Measurements from ENCODE around the gene AHCYL2. TPM values are rescaled to one million over a fixed set of nuclear protein-coding genes. Genes with fewer than 3 reads are reported as not detected.
"Not testable (repeated sequence)": the region's sequence is repeated elsewhere in the genome, so short reads cannot be mapped to it uniquely, and the experiment has no call there.

AHCYL2 gene
- total RNA-seq, 1 donor from 2014 or later, result 12.0 TPM

- Histone ChIP-seq H3K9ac (ENCODE audit: low read depth in 1 of 3, low read length in 3 of 3) (peak overlapping the region in 1 of 3 donors; percentile 36), H3K27ac (ENCODE audit: low read depth, low read length) (peak overlapping the region; percentile 54)
Measured at GRCh38 chr7:129468087-129468486, 243.3 kb downstream of the AHCYL2 start.

GRCh38 chr7:129468547-129468946 is 243.7 kb downstream of the AHCYL2 start:
- peak overlapping the region in 1 of 3 donors; percentile 36 for H3K9ac ChIP-seq (ENCODE audit: low read depth in 1 of 3, low read length in 3 of 3)
- H3K36me3 ChIP-seq (ENCODE audit: control insufficient read depth in 3 of 3, insufficient read depth in 3 of 3, low read length in 3 of 3), result peaks cover 0 to 22% (median 0%) of the 10 kb centered on the region in 3 donors
- H3K9me3 ChIP-seq (ENCODE audit: control insufficient read depth in 3 of 3, low read length in 3 of 3), result no peaks in the 10 kb centered on the region
- peak overlapping the region in 1 of 3 donors; percentile 9 for H3K4me3 ChIP-seq (ENCODE audit: low read length in 3 of 3)
- H3K27me3 ChIP-seq (ENCODE audit: control insufficient read depth in 3 of 3, insufficient read depth in 3 of 3, low read length in 3 of 3), result no peaks in the 10 kb centered on the region
- peaks cover 20 to 54% (median 22%) of the 10 kb centered on the region in 3 donors for H3K4me1 ChIP-seq (ENCODE audit: control insufficient read depth in 3 of 3, insufficient read depth in 3 of 3, low read length in 3 of 3)
- H3K27ac ChIP-seq (ENCODE audit: low read depth, low read length), result peak overlapping the region; percentile 54

More at GRCh38 chr7:129468087-129468486, 243.3 kb downstream of the AHCYL2 start:
- Histone ChIP-seq H3K4me3 (ENCODE audit: low read length in 3 of 3) (no peak overlapping the region), H3K27me3 (ENCODE audit: control insufficient read depth in 3 of 3, insufficient read depth in 3 of 3, low read length in 3 of 3) (no peaks in the 10 kb centered on the region), H3K9me3 (ENCODE audit: control insufficient read depth in 3 of 3, low read length in 3 of 3) (no peaks in the 10 kb centered on the region), H3K36me3 (ENCODE audit: control insufficient read depth in 3 of 3, insufficient read depth in 3 of 3, low read length in 3 of 3) (peaks cover under 1 to 23% (median 1%) of the 10 kb centered on the region in 3 donors), H3K4me1 (ENCODE audit: control insufficient read depth in 3 of 3, insufficient read depth in 3 of 3, low read length in 3 of 3) (peaks cover 21 to 55% (median 22%) of the 10 kb centered on the region in 3 donors)

GRCh38 chr7:129469930-129470329 is 245.1 kb downstream of the AHCYL2 start:
- H3K27ac ChIP-seq (ENCODE audit: low read depth, low read length), result no peak overlapping the region
- no peaks in the 10 kb centered on the region for H3K9me3 ChIP-seq (ENCODE audit: control insufficient read depth in 3 of 3, low read length in 3 of 3)
- H3K27me3 ChIP-seq (ENCODE audit: control insufficient read depth in 3 of 3, insufficient read depth in 3 of 3, low read length in 3 of 3), result no peaks in the 10 kb centered on the region
- no peak overlapping the region for H3K4me3 ChIP-seq (ENCODE audit: low read length in 3 of 3)
- peaks cover 8 to 42% (median 16%) of the 10 kb centered on the region in 3 donors for H3K4me1 ChIP-seq (ENCODE audit: control insufficient read depth in 3 of 3, insufficient read depth in 3 of 3, low read length in 3 of 3)
- H3K9ac ChIP-seq (ENCODE audit: low read depth in 1 of 3, low read length in 3 of 3), result peak overlapping the region in 1 of 3 donors; percentile 22
- H3K36me3 ChIP-seq (ENCODE audit: control insufficient read depth in 3 of 3, insufficient read depth in 3 of 3, low read length in 3 of 3), result peaks cover 0 to 16% (median 4%) of the 10 kb centered on the region in 3 donors

- no peaks in the 10 kb centered on the region for H3K9me3 ChIP-seq (ENCODE audit: control insufficient read depth in 3 of 3, low read length in 3 of 3)
- no peak overlapping the region for H3K9ac ChIP-seq (ENCODE audit: low read depth in 1 of 3, low read length in 3 of 3)
- peaks cover 8 to 41% (median 16%) of the 10 kb centered on the region in 3 donors for H3K4me1 ChIP-seq (ENCODE audit: control insufficient read depth in 3 of 3, insufficient read depth in 3 of 3, low read length in 3 of 3)
- no peaks in the 10 kb centered on the region for H3K27me3 ChIP-seq (ENCODE audit: control insufficient read depth in 3 of 3, insufficient read depth in 3 of 3, low read length in 3 of 3)
- no peak overlapping the region for H3K4me3 ChIP-seq (ENCODE audit: low read length in 3 of 3)
- H3K27ac ChIP-seq (ENCODE audit: low read depth, low read length), result no peak overlapping the region
- peaks cover 0 to 16% (median 4%) of the 10 kb centered on the region in 3 donors for H3K36me3 ChIP-seq (ENCODE audit: control insufficient read depth in 3 of 3, insufficient read depth in 3 of 3, low read length in 3 of 3)
Measured at GRCh38 chr7:129470411-129470810, 245.6 kb downstream of the AHCYL2 start.

- H3K4me1 ChIP-seq (ENCODE audit: control insufficient read depth in 3 of 3, insufficient read depth in 3 of 3, low read length in 3 of 3), result peaks cover 2 to 31% (median 13%) of the 10 kb centered on the region in 3 donors
- no peak overlapping the region for H3K4me3 ChIP-seq (ENCODE audit: low read length in 3 of 3)
- H3K9ac ChIP-seq (ENCODE audit: low read depth in 1 of 3, low read length in 3 of 3), result no peak overlapping the region
- no peaks in the 10 kb centered on the region for H3K27me3 ChIP-seq (ENCODE audit: control insufficient read depth in 3 of 3, insufficient read depth in 3 of 3, low read length in 3 of 3)
- peak overlapping the region; percentile 3 for H3K27ac ChIP-seq (ENCODE audit: low read depth, low read length)
- peaks cover 0 to 12% (median 4%) of the 10 kb centered on the region in 3 donors for H3K36me3 ChIP-seq (ENCODE audit: control insufficient read depth in 3 of 3, insufficient read depth in 3 of 3, low read length in 3 of 3)
- H3K9me3 ChIP-seq (ENCODE audit: control insufficient read depth in 3 of 3, low read length in 3 of 3), result no peaks in the 10 kb centered on the region
Measured at GRCh38 chr7:129471402-129471827, 246.6 kb downstream of the AHCYL2 start.

- not testable (repeated sequence) for H3K4me3 ChIP-seq (ENCODE audit: low read length in 3 of 3); H3K4me1 ChIP-seq (ENCODE audit: control insufficient read depth in 3 of 3, insufficient read depth in 3 of 3, low read length in 3 of 3); H3K27me3 ChIP-seq (ENCODE audit: control insufficient read depth in 3 of 3, insufficient read depth in 3 of 3, low read length in 3 of 3); H3K27ac ChIP-seq (ENCODE audit: low read depth, low read length); H3K9ac ChIP-seq (ENCODE audit: low read depth in 1 of 3, low read length in 3 of 3); H3K9me3 ChIP-seq (ENCODE audit: control insufficient read depth in 3 of 3, low read length in 3 of 3)
- H3K36me3 ChIP-seq (ENCODE audit: control insufficient read depth in 3 of 3, insufficient read depth in 3 of 3, low read length in 3 of 3), result peaks cover 5 to 10% (median 6%) of the 10 kb centered on the region in 3 donors
Measured at GRCh38 chr7:129475931-129476330, 251.1 kb downstream of the AHCYL2 start.

- peaks cover 5 to 12% (median 8%) of the 10 kb centered on the region in 3 donors for H3K36me3 ChIP-seq (ENCODE audit: control insufficient read depth in 3 of 3, insufficient read depth in 3 of 3, low read length in 3 of 3)
- not testable (repeated sequence) for H3K4me1 ChIP-seq (ENCODE audit: control insufficient read depth in 3 of 3, insufficient read depth in 3 of 3, low read length in 3 of 3); H3K9ac ChIP-seq (ENCODE audit: low read depth in 1 of 3, low read length in 3 of 3)
Measured at GRCh38 chr7:129476398-129476797, 251.6 kb downstream of the AHCYL2 start.

More at GRCh38 chr7:129476398-129476797, 251.6 kb downstream of the AHCYL2 start:
- H3K4me3 ChIP-seq (ENCODE audit: low read length in 3 of 3); H3K27me3 ChIP-seq (ENCODE audit: control insufficient read depth in 3 of 3, insufficient read depth in 3 of 3, low read length in 3 of 3); H3K9me3 ChIP-seq (ENCODE audit: control insufficient read depth in 3 of 3, low read length in 3 of 3); H3K27ac ChIP-seq (ENCODE audit: low read depth, low read length): not testable (repeated sequence)

Small RNA genes within 50 kb of the gene (small RNA-seq; reads per million reads assigned to genes)
- gene AC009244.1 (not detected), gene SNRPGP3 (not detected)

Other genes with a start within 250 kb of the AHCYL2 start
- gene TNPO3, start 169.9 kb upstream of the AHCYL2 start, total RNA-seq, result 45.9 TPM
- 29.7 TPM for gene TSPAN33, start 80.3 kb upstream of the AHCYL2 start, total RNA-seq
- gene SMO, start 36.4 kb upstream of the AHCYL2 start, total RNA-seq, result 28.7 TPM
- 5.2 TPM for gene STRIP2, start 209.4 kb downstream of the AHCYL2 start, total RNA-seq